HFFc6 (cell line): ENCODE data around the gene SEPTIN8. TPM values are rescaled to one million over a fixed set of nuclear protein-coding genes. Genes with fewer than 3 reads are reported as not detected.
A peak's percentile ranks its signal among the peaks of the same experiment; 100 is the strongest.

Experiments used
- DNase-seq: peaks from one replicate; pipeline ENCODE4 v3.0.0-alpha.2; 2018
- H3K27ac Mint-ChIP-seq: 2 replicates; pipeline ENCODE4 v1.8.0; 2020; ENCODE audit warnings: mild to moderate bottlenecking, mixed read lengths
- H3K27me3 Mint-ChIP-seq: 2 replicates; pipeline ENCODE4 v1.8.0; 2021; ENCODE audit warnings: mild to moderate bottlenecking, moderate library complexity, mixed read lengths; ENCODE audit not compliant: insufficient read depth
- H3K36me3 Mint-ChIP-seq: 2 replicates; pipeline ENCODE4 v1.8.0; 2021; ENCODE audit warnings: low read depth, mixed read lengths
- H3K4me1 Mint-ChIP-seq: 2 replicates; pipeline ENCODE4 v1.8.0; 2020; ENCODE audit warnings: low read depth, mixed read lengths
- H3K4me3 Mint-ChIP-seq: 2 replicates; pipeline ENCODE4 v1.8.0; 2020; ENCODE audit warnings: mild to moderate bottlenecking, moderate library complexity, mixed read lengths
- H3K9me3 Mint-ChIP-seq: 2 replicates; pipeline ENCODE4 v1.8.0; 2020; ENCODE audit warnings: mild to moderate bottlenecking, mixed read lengths
- total RNA-seq, 6 experiments: library from RNA; stranded (reverse); fragmentation: NEBNext Ultra II Directional; extraction: Animal tissue kit (Norgen Biotek cat#: 25700); gene quantifications; 2 replicates in 1 of 6; 3 replicates in 5 of 6; pipeline ENCODE4 v1.2.3, GENCODE V29; 2021
- TF ChIP-seq, protein P1 (sequence below): fragments of 200-600 bp; sonication (generic); IDR thresholded peaks from 2 replicates; pipeline ENCODE4 v1.5.0; 2021; ENCODE audit warnings: antibody characterized with exemption, mild to moderate bottlenecking

Gene SEPTIN8
- total RNA-seq, 6 experiments from 2014 or later = 53.9 to 67.1 (median 59.2) TPM

DNA sequence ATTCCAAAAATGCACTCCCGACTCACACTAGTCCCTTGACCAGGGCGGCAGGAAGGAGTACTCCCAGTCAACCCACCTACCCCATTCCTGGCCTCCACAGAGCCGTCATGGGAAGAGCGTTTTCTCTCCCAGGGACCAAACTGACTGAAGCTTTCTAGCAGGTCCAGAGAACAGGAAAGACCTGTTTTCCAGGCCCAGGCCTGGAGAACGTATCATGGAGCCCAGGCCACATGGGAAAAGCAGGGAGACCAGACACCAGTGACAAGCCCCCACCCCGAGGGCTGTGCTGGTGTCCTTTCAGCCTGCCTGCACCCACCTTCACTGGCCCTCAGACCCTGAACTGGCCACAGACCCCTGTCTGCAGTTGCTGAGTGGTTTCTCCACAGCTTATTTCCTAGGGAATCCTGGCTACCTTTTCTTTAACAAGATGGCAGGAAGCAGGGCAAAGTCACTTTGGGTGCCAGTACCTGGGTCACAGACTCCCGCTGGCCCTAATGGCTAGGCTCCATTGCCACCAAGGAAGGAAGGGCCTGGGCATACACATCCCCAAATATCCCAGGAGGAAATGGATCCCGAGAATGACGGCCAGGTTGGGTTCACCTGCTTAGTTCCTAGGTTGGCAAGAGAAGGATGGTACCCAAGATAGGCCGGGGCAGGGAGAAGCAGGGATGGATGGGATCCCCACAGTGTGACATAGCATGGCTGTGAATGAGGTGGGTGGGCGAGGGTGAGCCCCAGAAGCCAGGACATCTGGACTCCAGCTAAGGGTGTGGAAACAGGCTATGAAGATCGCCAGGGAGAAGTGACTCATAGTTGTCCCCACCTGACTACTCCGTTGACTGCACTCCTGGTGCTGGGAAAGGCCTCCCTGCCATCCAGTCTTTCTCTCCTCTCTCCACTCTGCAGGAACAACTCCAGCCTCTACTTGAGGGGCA, 17.7 kb downstream of the SEPTIN8 start:
- Mint-ChIP-seq H3K27me3 (no peaks in the 10 kb centered on the region; the same call in 1 of the 2 replicates), H3K4me3 (no peak overlapping the region), H3K36me3 (peaks cover 16% of the 10 kb centered on the region), H3K9me3 (no peaks in the 10 kb centered on the region), H3K27ac (no peak overlapping the region), H3K4me1 (no peaks in the 10 kb centered on the region)
- TF ChIP-seq, protein P1, sequence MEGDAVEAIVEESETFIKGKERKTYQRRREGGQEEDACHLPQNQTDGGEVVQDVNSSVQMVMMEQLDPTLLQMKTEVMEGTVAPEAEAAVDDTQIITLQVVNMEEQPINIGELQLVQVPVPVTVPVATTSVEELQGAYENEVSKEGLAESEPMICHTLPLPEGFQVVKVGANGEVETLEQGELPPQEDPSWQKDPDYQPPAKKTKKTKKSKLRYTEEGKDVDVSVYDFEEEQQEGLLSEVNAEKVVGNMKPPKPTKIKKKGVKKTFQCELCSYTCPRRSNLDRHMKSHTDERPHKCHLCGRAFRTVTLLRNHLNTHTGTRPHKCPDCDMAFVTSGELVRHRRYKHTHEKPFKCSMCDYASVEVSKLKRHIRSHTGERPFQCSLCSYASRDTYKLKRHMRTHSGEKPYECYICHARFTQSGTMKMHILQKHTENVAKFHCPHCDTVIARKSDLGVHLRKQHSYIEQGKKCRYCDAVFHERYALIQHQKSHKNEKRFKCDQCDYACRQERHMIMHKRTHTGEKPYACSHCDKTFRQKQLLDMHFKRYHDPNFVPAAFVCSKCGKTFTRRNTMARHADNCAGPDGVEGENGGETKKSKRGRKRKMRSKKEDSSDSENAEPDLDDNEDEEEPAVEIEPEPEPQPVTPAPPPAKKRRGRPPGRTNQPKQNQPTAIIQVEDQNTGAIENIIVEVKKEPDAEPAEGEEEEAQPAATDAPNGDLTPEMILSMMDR = no peak
- DNase-seq = no peak

DNA sequence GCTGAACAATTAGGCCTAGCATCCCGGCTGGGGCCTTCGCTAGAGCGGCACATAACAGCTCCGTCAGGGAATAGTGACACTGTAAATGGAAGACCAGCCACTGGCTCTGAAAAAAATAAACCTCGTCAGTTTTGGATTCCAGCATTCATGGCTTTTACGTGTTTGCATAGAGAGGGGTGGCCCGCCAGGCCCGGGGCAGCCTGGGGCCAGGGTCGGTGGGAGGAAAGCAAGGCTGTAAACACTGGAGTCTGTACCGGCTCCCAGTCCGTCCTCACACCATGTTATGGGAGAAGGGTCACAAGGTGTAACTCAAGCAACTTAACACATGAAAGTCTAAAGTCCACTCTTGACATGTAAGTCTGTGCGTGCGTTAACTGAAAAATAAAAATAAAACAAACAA, 18.6 kb downstream of the SEPTIN8 start:
- Mint-ChIP-seq H3K27me3 (no peaks in the 10 kb centered on the region; the same call in 1 of the 2 replicates), H3K4me3 (no peak overlapping the region), H3K4me1 (no peaks in the 10 kb centered on the region), H3K9me3 (no peaks in the 10 kb centered on the region), H3K27ac (no peak overlapping the region), H3K36me3 (peaks cover 14% of the 10 kb centered on the region)
- no peak for DNase-seq
- TF ChIP-seq, protein P1 = no peak

DNA sequence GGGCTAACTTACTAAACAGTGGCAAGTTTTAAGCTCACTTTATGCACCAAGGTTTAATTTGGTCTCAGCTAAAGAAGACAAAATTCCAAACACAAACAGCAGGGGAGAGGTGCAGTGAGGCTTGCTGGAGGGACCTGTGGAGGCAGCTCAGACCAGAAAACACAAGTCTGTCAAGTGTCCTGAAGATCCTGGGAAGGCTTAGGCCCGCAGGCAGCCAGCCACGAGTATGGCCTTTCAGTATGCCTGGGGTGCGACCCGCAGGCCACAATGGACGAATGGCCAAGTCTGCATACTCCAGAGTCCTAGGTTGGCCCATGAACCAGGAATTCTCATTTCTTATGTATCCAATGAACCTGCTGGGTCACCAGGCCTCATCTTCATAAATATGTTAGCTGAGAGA, 20.5 kb downstream of the SEPTIN8 start:
- H3K4me1 Mint-ChIP-seq = no peaks in the 10 kb centered on the region
- peaks cover 8% of the 10 kb centered on the region for H3K36me3 Mint-ChIP-seq
- H3K27me3 Mint-ChIP-seq = peaks cover 3% of the 10 kb centered on the region
- no peak overlapping the region for H3K4me3 Mint-ChIP-seq
- H3K27ac Mint-ChIP-seq = no peak overlapping the region
- H3K9me3 Mint-ChIP-seq = no peaks in the 10 kb centered on the region
- no peak for DNase-seq
- TF ChIP-seq, protein P1 = no peak

DNA sequence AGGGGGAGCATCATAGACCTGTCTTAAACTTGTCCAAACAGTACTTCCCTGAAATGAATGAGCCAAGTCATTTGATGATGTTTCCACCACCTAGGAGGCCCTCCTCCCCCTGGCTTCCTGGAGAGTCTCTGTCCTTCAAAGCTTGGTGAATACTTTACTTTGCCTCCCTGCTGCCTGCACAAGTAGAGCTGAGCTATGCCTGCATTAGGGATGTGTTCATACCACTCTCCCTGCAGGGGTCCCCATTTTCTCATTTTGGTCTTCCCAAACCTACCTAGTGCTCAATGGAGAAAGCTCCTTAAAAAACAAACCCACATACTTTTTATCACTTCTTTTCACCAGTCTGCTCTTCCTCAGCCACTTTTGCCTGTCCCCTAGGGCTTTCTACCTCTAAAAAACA, 22.1 kb downstream of the SEPTIN8 start:
- Mint-ChIP-seq H3K9me3 (no peaks in the 10 kb centered on the region), H3K4me3 (no peak overlapping the region), H3K27ac (no peak overlapping the region), H3K4me1 (no peaks in the 10 kb centered on the region), H3K36me3 (peaks cover 8% of the 10 kb centered on the region; the same call in 1 of the 2 replicates), H3K27me3 (peaks cover 3% of the 10 kb centered on the region)
- DNase-seq = peak; percentile 41
- TF ChIP-seq, protein P1 = peak; percentile 62

DNA sequence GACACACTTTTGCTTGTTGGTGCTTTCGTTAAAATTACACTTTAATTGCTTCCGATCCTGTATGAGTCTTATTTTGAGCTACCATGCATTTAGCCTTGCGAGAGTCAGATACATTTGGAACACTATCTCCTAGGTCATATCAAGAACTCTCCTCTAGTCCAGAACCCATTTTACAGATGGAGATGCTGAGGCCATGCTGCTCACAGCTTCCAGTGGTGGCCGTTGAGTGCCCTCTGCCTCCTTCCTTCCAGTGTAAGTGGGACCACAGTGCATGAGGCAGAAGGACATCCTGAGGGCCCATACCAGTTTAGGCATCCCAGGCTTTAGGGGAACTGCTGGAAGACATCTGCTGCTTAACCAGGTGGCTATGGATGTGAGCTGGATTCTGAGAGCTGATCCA, 22.9 kb downstream of the SEPTIN8 start:
- Mint-ChIP-seq H3K9me3 (no peaks in the 10 kb centered on the region), H3K27me3 (peaks cover 8% of the 10 kb centered on the region), H3K27ac (no peak overlapping the region), H3K4me3 (no peak overlapping the region), H3K4me1 (no peaks in the 10 kb centered on the region), H3K36me3 (peaks cover 8% of the 10 kb centered on the region; the same call in 1 of the 2 replicates)
- no peak for DNase-seq
- TF ChIP-seq, protein P1 = no peak
